Measurements from ENCODE around the gene INPP5A.
"Not testable (repeated sequence)": the region's sequence is repeated elsewhere in the genome, so short reads cannot be mapped to it uniquely, and the experiment has no call there.

The INPP5A gene

GRCh38 chr10:132499367-132499685, 38.3 kb upstream of the INPP5A start:
- no peak overlapping the region for H3K27ac ChIP-seq
- TF ChIP-seq CTCF (conservative IDR thresholded peaks at IDR 0.05) (no peak), ZFX (IDR thresholded peaks at IDR 0.05) (no peak)

- H3K27ac ChIP-seq: no peak overlapping the region
- no peak for TF ChIP-seq CTCF (conservative IDR thresholded peaks at IDR 0.05)
- no peak for TF ChIP-seq ZFX (IDR thresholded peaks at IDR 0.05)
Measured at GRCh38 chr10:132500781-132501415, 36.7 kb upstream of the INPP5A start.

- TF ChIP-seq CTCF (conservative IDR thresholded peaks at IDR 0.05) (no peak), ZFX (IDR thresholded peaks at IDR 0.05) (no peak)
Measured at GRCh38 chr10:132502544-132503300, 34.9 kb upstream of the INPP5A start.

GRCh38 chr10:132503581-132504421, 33.8 kb upstream of the INPP5A start:
- TF ChIP-seq CTCF (conservative IDR thresholded peaks at IDR 0.05): no peak
- TF ChIP-seq ZFX (IDR thresholded peaks at IDR 0.05): no peak
- H3K27ac ChIP-seq: no peak overlapping the region

More at GRCh38 chr10:132502544-132503300, 34.9 kb upstream of the INPP5A start:
- H3K27ac ChIP-seq: no peak overlapping the region; the same call in 1 of the 2 replicates

GRCh38 chr10:132504501-132505272, 32.9 kb upstream of the INPP5A start:
- H3K27ac ChIP-seq: no peak overlapping the region
- TF ChIP-seq CTCF (conservative IDR thresholded peaks at IDR 0.05): no peak
- TF ChIP-seq ZFX (IDR thresholded peaks at IDR 0.05): no peak

GRCh38 chr10:132505546-132505945, 32.0 kb upstream of the INPP5A start:
- H3K27ac ChIP-seq: not testable (repeated sequence)

GRCh38 chr10:132506711-132507408, 30.7 kb upstream of the INPP5A start:
- H3K27ac ChIP-seq: peak overlapping the region; percentile 41
- TF ChIP-seq ZFX (IDR thresholded peaks at IDR 0.05) (no peak), CTCF (conservative IDR thresholded peaks at IDR 0.05) (no peak)
